ENCODE data around the gene MYOZ3. TPM values are rescaled to one million over a fixed set of nuclear protein-coding genes. Genes with fewer than 3 reads are reported as not detected.

MYOZ3 gene
- polyA plus RNA-seq, 1 of the 3 experiments (the other 2 are of a cell fraction) = 0.26 TPM

GRCh38 chr5:150623878-150624216, 37.2 kb upstream of the MYOZ3 start:
- H3K36me3 ChIP-seq (replicated peaks in 1 of 2; ENCODE audit: control insufficient read depth in 1 of 2, insufficient read depth in 2 of 2, low read length in 1 of 2) = peaks cover 0 to 13% of the 10 kb centered on the region in 2 experiments
- no peak overlapping the region for H3K4me2 ChIP-seq
- H3K27me3 ChIP-seq (ENCODE audit: insufficient read depth) = no peaks in the 10 kb centered on the region
- ChIA-PET POLR2A (interaction anchor here (1.0 kb wide), 1 partner anchor 22 kb away, joined by 4 read pairs; no protein-coding TSS in a partner anchor), CTCF (interaction anchor here (0.8 kb wide), 1 partner anchor 16 kb away, joined by 3 read pairs; the partner anchor contains the start of gene SYNPO)
- no peak for DNase-seq
- 0 out of 4 replicates have a peak overlapping the region, but pooled peaks of 1 of the 2 experiments have one; percentile 29 for H3K27ac ChIP-seq (ENCODE audit: low read depth in 2 of 2, low read length in 1 of 2)
- peaks cover 9 to 64% of the 10 kb centered on the region in 2 experiments; a peak in 2 of 4 replicates for H3K4me1 ChIP-seq (ENCODE audit: control insufficient read depth in 1 of 2, insufficient read depth in 2 of 2, low read depth in 1 of 2, low read length in 1 of 2)
- WGBS (ENCODE audit: low lambda C conversion rate) = 98% methylated on average over 4 of the region's 5 CpGs
- no peak overlapping the region for H3K9ac ChIP-seq
- TF ChIP-seq PBX3 (IDR thresholded peaks at IDR 0.05) (no peak), FOSL2 (IDR thresholded peaks at IDR 0.05; ENCODE audit: borderline replicate concordance, low read depth) (no peak), ELF1 (IDR thresholded peaks at IDR 0.05) (no peak), USF2 (IDR thresholded peaks at IDR 0.05; ENCODE audit: borderline replicate concordance, low read depth, low read length) (no peak), REST (IDR thresholded peaks at IDR 0.05; ENCODE audit: low read depth, low read length) (no peak), MXI1 (IDR thresholded peaks at IDR 0.05; ENCODE audit: low read depth, low read length) (no peak), ZBTB33 (IDR thresholded peaks at IDR 0.05; ENCODE audit: borderline replicate concordance, low read depth) (no peak), RFX5 (IDR thresholded peaks at IDR 0.05; ENCODE audit: low read length) (no peak), SMC3 (IDR thresholded peaks at IDR 0.05; ENCODE audit: low read depth, low read length) (no peak)
- no peak overlapping the region for H2AFZ ChIP-seq (ENCODE audit: low read depth)
- no peaks in the 10 kb centered on the region for H3K9me3 ChIP-seq
- no peaks in the 10 kb centered on the region for H3K79me2 ChIP-seq (ENCODE audit: insufficient read depth)
- H3K4me3 ChIP-seq (ENCODE audit: low read depth in 2 of 2, low read length in 1 of 2) = no peak overlapping the region
- H3F3A ChIP-seq (replicated peaks; ENCODE audit: insufficient read depth) = no peaks in the 10 kb centered on the region
- no peaks in the 10 kb centered on the region for H3K9me2 ChIP-seq
- no peaks in the 10 kb centered on the region for H4K20me1 ChIP-seq (ENCODE audit: insufficient read depth)
